ENCODE results near the gene RALGPS2. TPM values are rescaled to one million over a fixed set of nuclear protein-coding genes. Genes with fewer than 3 reads are reported as not detected.

Gene RALGPS2
- total RNA-seq, 1 donor from 2014 or later: 29.8 TPM

DNA sequence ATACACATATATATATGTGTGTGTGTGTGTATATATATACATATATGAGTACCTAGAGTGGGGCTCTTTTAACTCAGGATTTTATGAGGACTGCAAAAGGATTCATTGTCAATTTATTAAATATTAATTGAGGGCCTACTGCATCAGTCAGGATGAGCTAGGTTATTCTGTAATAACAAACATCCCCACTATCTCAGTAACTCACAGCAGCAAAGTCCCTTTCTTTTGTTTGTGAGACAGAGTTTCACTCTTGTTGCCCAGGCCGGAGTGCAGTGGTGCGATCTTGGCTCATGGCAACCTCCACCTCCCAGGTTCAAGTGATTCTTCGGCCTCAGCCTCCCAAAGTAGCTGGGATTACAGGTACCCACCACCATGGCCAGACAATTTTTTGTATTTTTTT lies 236.8 kb downstream of the RALGPS2 start:
- Mint-ChIP-seq H3K27me3 (ENCODE audit: unreplicated experiment) (peaks cover 6% of the 10 kb centered on the region), H3K4me1 (ENCODE audit: unreplicated experiment) (no peaks in the 10 kb centered on the region), H3K9me3 (ENCODE audit: unreplicated experiment) (no peaks in the 10 kb centered on the region), H3K36me3 (ENCODE audit: low read depth, unreplicated experiment) (peaks cover 7% of the 10 kb centered on the region), H3K4me3 (ENCODE audit: unreplicated experiment) (no peak overlapping the region), H3K27ac (ENCODE audit: unreplicated experiment) (no peak overlapping the region)
- DNase-seq (ENCODE audit: low spot score): no peak
- TF ChIP-seq, protein P1, sequence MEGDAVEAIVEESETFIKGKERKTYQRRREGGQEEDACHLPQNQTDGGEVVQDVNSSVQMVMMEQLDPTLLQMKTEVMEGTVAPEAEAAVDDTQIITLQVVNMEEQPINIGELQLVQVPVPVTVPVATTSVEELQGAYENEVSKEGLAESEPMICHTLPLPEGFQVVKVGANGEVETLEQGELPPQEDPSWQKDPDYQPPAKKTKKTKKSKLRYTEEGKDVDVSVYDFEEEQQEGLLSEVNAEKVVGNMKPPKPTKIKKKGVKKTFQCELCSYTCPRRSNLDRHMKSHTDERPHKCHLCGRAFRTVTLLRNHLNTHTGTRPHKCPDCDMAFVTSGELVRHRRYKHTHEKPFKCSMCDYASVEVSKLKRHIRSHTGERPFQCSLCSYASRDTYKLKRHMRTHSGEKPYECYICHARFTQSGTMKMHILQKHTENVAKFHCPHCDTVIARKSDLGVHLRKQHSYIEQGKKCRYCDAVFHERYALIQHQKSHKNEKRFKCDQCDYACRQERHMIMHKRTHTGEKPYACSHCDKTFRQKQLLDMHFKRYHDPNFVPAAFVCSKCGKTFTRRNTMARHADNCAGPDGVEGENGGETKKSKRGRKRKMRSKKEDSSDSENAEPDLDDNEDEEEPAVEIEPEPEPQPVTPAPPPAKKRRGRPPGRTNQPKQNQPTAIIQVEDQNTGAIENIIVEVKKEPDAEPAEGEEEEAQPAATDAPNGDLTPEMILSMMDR (IDR thresholded peaks at IDR 0.05; ENCODE audit: unreplicated experiment): no peak

DNA sequence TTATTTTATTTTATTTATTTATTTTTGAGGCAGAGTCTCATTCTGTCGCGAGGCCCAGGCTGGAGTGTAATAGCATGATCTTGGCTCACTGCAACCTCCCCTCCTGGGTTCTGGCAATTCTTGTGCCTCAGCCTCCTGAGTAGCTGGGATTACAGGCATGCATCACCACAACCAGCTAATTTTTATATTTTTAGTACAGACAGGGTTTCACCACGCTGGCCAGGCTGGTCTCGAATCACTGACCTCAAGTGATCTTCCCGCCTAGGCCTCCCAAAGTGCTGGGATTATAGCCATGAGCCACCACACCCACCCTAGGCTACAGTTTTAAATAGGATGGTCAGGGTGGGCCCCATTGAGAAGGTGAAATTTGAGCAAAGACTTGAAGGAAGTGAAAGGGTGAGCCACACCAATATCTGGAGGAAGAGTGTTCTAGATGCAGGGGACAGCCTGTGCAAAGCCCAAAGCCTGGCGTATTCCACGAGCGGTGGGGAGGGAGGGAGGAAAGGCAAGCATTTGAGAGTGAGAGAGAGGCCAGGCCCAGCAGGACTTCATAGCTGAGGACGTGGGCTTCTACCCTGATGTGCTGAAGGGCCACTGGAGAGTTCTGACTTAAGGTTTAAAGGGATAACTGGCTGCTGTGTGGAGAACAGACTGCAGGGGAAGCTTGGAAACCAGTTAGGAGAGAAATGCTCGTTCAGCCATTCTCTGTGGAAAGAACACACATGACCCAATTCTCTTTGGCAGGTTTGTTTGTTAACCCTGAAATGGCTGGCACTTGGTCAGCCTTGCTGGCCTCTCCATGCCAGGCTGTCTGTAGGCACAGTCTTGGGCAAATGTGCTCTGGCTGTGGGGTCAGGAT lies 238.0 kb downstream of the RALGPS2 start:
- Mint-ChIP-seq H3K36me3 (ENCODE audit: low read depth, unreplicated experiment) (peaks cover 7% of the 10 kb centered on the region), H3K4me3 (ENCODE audit: unreplicated experiment) (no peak overlapping the region), H3K27ac (ENCODE audit: unreplicated experiment) (no peak overlapping the region), H3K4me1 (ENCODE audit: unreplicated experiment) (no peaks in the 10 kb centered on the region), H3K9me3 (ENCODE audit: unreplicated experiment) (no peaks in the 10 kb centered on the region), H3K27me3 (ENCODE audit: unreplicated experiment) (peaks cover 6% of the 10 kb centered on the region)
- DNase-seq (ENCODE audit: low spot score): no peak
- TF ChIP-seq, protein P1 (IDR thresholded peaks at IDR 0.05; ENCODE audit: unreplicated experiment): no peak

DNA sequence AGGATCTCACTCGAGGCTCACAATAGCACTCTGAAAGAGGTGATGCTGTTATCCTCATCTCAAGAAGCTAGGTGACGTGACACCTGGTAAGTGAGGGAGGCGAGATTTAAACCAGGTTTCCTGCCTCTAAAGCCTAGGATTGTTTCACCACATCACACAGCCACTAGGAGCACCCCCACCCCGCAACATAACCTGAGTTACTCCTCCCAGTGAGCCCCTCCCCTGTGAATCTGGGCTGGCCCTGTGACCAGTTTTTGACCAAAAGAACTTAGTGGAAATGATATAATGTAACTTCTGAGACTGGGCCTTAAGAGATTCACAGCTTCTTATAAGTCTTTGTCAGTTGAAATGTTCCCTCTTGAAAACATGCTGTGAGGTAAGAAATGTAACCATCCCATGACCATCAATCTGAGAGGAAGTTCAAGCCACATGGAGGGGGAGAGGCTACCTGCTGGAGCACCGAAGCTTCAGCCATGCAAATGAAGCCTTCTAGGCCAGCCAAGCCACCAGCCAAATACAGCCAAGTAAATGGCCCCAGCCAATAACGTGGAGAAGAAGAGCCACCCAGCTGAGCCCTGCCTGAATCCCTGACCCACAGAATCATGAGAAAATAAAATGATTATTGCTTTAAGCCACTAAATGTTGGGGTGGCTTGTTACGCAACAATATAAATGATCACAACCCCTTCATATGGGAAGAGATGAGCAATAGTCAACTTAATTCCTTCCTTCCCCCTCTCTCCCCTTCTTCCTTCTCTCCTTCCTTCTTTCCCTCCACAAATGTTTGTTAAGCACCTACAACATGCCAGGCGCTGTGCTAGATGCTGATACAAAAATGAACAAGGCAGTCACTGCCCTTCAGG lies 239.7 kb downstream of the RALGPS2 start:
- TF ChIP-seq, protein P1 (IDR thresholded peaks at IDR 0.05; ENCODE audit: unreplicated experiment): no peak
- no peak for DNase-seq (ENCODE audit: low spot score)
- peaks cover 8% of the 10 kb centered on the region for H3K27me3 Mint-ChIP-seq (ENCODE audit: unreplicated experiment)
- no peaks in the 10 kb centered on the region for H3K9me3 Mint-ChIP-seq (ENCODE audit: unreplicated experiment)
- no peak overlapping the region for H3K4me3 Mint-ChIP-seq (ENCODE audit: unreplicated experiment)
- peaks cover 10% of the 10 kb centered on the region for H3K36me3 Mint-ChIP-seq (ENCODE audit: low read depth, unreplicated experiment)
- no peaks in the 10 kb centered on the region for H3K4me1 Mint-ChIP-seq (ENCODE audit: unreplicated experiment)
- H3K27ac Mint-ChIP-seq (ENCODE audit: unreplicated experiment): no peak overlapping the region

DNA sequence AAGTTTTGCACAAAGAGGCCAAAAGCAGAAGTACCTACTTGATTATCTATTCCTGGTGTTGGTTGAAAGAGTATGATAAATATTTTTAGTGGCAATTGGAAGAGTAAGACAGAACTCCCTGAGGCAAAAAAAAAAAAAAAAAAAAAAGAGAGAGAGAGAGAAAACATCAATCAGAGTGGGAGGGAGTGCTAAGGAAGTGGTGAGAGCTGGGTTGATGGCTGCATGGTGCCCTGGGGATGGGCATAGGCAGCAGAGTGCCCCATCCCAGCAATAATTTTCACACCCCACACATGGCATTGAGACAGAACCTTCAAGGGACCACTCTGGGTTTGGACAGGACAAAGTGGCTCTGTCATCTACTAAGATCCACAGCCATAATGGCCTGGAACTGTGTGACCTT lies 241.3 kb downstream of the RALGPS2 start:
- Mint-ChIP-seq H3K4me1 (ENCODE audit: unreplicated experiment) (no peaks in the 10 kb centered on the region), H3K4me3 (ENCODE audit: unreplicated experiment) (no peak overlapping the region), H3K36me3 (ENCODE audit: low read depth, unreplicated experiment) (peaks cover 11% of the 10 kb centered on the region), H3K9me3 (ENCODE audit: unreplicated experiment) (no peaks in the 10 kb centered on the region), H3K27me3 (ENCODE audit: unreplicated experiment) (peaks cover 8% of the 10 kb centered on the region), H3K27ac (ENCODE audit: unreplicated experiment) (no peak overlapping the region)
- TF ChIP-seq, protein P1 (IDR thresholded peaks at IDR 0.05; ENCODE audit: unreplicated experiment): no peak
- DNase-seq (ENCODE audit: low spot score): no peak
